H1 (cell line): ENCODE measurements around the gene C12orf75. TPM values are rescaled to one million over a fixed set of nuclear protein-coding genes. Genes with fewer than 3 reads are reported as not detected.

Experiments
- CTCF ChIA-PET: fragments of 300-600 bp; sonication (Branson Sonifier 250); formaldehyde crosslinking; loops from one replicate; lab custom pipeline; 2021; ENCODE audit not compliant: partially characterized antibody; lab: Charles Lee
- POLR2A ChIA-PET: fragments of 300-600 bp; sonication (Branson Sonifier 250); formaldehyde crosslinking; loops from one replicate; lab custom pipeline; 2021; ENCODE audit warnings: inconsistent platforms; ENCODE audit not compliant: partially characterized antibody; lab: Charles Lee
- DNase-seq, 2 experiments: peaks; one replicate each; pipeline versions ENCODE4 v3.0.0 to v3.0.0-alpha.2; 2010 to 2022; ENCODE audit warnings: low spot score in 2 of 2, low read depth in 1 of 2, mixed read lengths in 1 of 2
- FAIRE-seq: peaks from 2 replicates; lab custom pipeline; 2011; peaks lifted over from hg19 to GRCh38; lab: Jason Lieb, UNC
- H2AFZ ChIP-seq: 2 replicates; pipeline ENCODE4 v1.8.1; 2012; ENCODE audit warnings: low read length, inconsistent platforms
- H2AK5ac ChIP-seq: 2 replicates; pipeline ENCODE4 v1.6.1; 2013; ENCODE audit warnings: low read depth, low read length
- H2BK120ac ChIP-seq: replicated peaks from 2 replicates; pipeline ENCODE3; 2013; ENCODE audit warnings: low read depth, low read length, inconsistent platforms
- H2BK12ac ChIP-seq: 2 replicates; pipeline ENCODE4 v1.6.1; 2013; ENCODE audit warnings: low read depth, low read length
- H2BK15ac ChIP-seq: 2 replicates; pipeline ENCODE4 v1.6.1; 2013; ENCODE audit warnings: low read length
- H2BK20ac ChIP-seq: 2 replicates; pipeline ENCODE4 v1.6.1; 2013; ENCODE audit warnings: low read length
- H2BK5ac ChIP-seq: 2 replicates; pipeline ENCODE4 v1.6.1; 2013; ENCODE audit warnings: low read depth, low read length
- H3K14ac ChIP-seq: 2 replicates; pipeline ENCODE4 v1.6.1; 2013; ENCODE audit warnings: inconsistent platforms; ENCODE audit not compliant: insufficient read length
- H3K18ac ChIP-seq: 2 replicates; pipeline ENCODE4 v1.6.1; 2013; ENCODE audit warnings: low read length; ENCODE audit errors: extremely low read depth
- H3K23ac ChIP-seq: 2 replicates; pipeline ENCODE4 v1.6.1; 2013; ENCODE audit warnings: inconsistent platforms; ENCODE audit not compliant: insufficient read length
- H3K23me2 ChIP-seq: 2 replicates; pipeline ENCODE4 v1.6.1; 2013; ENCODE audit warnings: low read depth, low read length
- H3K27ac ChIP-seq: 2 replicates; pipeline ENCODE4 v1.6.1; 2011; ENCODE audit warnings: low read depth, low read length, inconsistent platforms
- H3K27me3 ChIP-seq, 4 experiments: replicated peaks in 1 of 4; 1 replicate in 1 of 4; 2 replicates in 3 of 4; pipeline versions ENCODE4 v1.6.1 to v1.8.1; 2011 to 2013; ENCODE audit warnings: low read length in 3 of 4, mild to moderate bottlenecking in 3 of 4, inconsistent platforms in 2 of 4, mixed read lengths in 2 of 4, moderate library complexity in 1 of 4; ENCODE audit not compliant: control insufficient read depth in 3 of 4, insufficient read depth in 3 of 4; ENCODE audit errors: extremely low read depth in 1 of 4
- H3K36me3 ChIP-seq, 4 experiments: 2 replicates each; pipeline versions ENCODE4 v1.6.1 to v1.8.1; 2011 to 2013; ENCODE audit warnings: mild to moderate bottlenecking in 4 of 4, low read length in 3 of 4, moderate library complexity in 2 of 4, control low read depth in 1 of 4, inconsistent platforms in 1 of 4; ENCODE audit not compliant: insufficient read depth in 4 of 4, control insufficient read depth in 2 of 4
- H3K4ac ChIP-seq: replicated peaks from 2 replicates; pipeline ENCODE3; 2013; ENCODE audit warnings: low read length, low read depth, mixed read lengths, inconsistent platforms; ENCODE audit not compliant: insufficient read length
- H3K4me1 ChIP-seq, 4 experiments: replicated peaks in 1 of 4; 1 replicate in 1 of 4; 2 replicates in 3 of 4; pipeline versions ENCODE4 v1.6.1 to v1.8.1; 2011 to 2013; ENCODE audit warnings: low read length in 3 of 4, inconsistent platforms in 2 of 4, mixed read lengths in 1 of 4; ENCODE audit not compliant: insufficient read depth in 4 of 4, control insufficient read depth in 3 of 4
- H3K4me2 ChIP-seq, 2 experiments: 2 replicates each; pipeline versions ENCODE4 v1.6.1 to v1.8.1; 2011 to 2013; ENCODE audit warnings: low read depth in 2 of 2, low read length in 2 of 2, control low read depth in 1 of 2, inconsistent platforms in 1 of 2, mild to moderate bottlenecking in 1 of 2; ENCODE audit not compliant: insufficient read depth in 1 of 2
- H3K4me3 ChIP-seq, 4 experiments: fragments of 200-600, 300-600 bp in 1 of 4; sonication (generic), shearing (Covaris generic), sonication (Bioruptor Twin) in 1 of 4; 2 replicates each; pipeline versions ENCODE4 v1.5.1 to v1.8.1; 2011 to 2016; ENCODE audit warnings: low read length in 4 of 4, low read depth in 3 of 4, control low read depth in 2 of 4, inconsistent platforms in 2 of 4, mild to moderate bottlenecking in 2 of 4, mixed read lengths in 1 of 4, moderate library complexity in 1 of 4; ENCODE audit not compliant: insufficient read depth in 2 of 4; ENCODE audit errors: extremely low read depth in 1 of 4
- H3K56ac ChIP-seq: replicated peaks from 2 replicates; pipeline ENCODE3; 2013; ENCODE audit warnings: low read depth, mild to moderate bottlenecking, mixed read lengths, low read length, inconsistent platforms; ENCODE audit not compliant: insufficient read length
- H3K79me1 ChIP-seq: 2 replicates; pipeline ENCODE4 v1.6.1; 2013; ENCODE audit warnings: low read depth, low read length, control low read depth
- H3K79me2 ChIP-seq, 2 experiments: 2 replicates each; pipeline versions ENCODE4 v1.6.1 to v1.8.1; 2012 to 2013; ENCODE audit warnings: low read length in 2 of 2, mild to moderate bottlenecking in 2 of 2, inconsistent platforms in 1 of 2; ENCODE audit not compliant: insufficient read depth in 2 of 2, control insufficient read depth in 1 of 2
- H3K9ac ChIP-seq, 4 experiments: replicated peaks in 1 of 4; 1 replicate in 1 of 4; 2 replicates in 3 of 4; pipeline versions ENCODE4 v1.6.1 to v1.8.1; 2011 to 2013; ENCODE audit warnings: low read depth in 3 of 4, low read length in 3 of 4, control low read depth in 2 of 4, mild to moderate bottlenecking in 2 of 4, moderate library complexity in 2 of 4, inconsistent platforms in 1 of 4; ENCODE audit errors: extremely low read depth in 1 of 4
- H3K9me3 ChIP-seq, 2 experiments: 2 replicates each; pipeline versions ENCODE4 v1.6.1 to v1.8.1; 2012 to 2013; ENCODE audit warnings: mild to moderate bottlenecking in 2 of 2, moderate library complexity in 2 of 2, control low read depth in 1 of 2, inconsistent platforms in 1 of 2, low read depth in 1 of 2, low read length in 1 of 2, mixed read lengths in 1 of 2; ENCODE audit not compliant: insufficient read depth in 2 of 2
- H4K20me1 ChIP-seq, 2 experiments: replicated peaks in 1 of 2; 2 replicates each; pipeline versions ENCODE3 to v1.8.1; 2011 to 2013; ENCODE audit warnings: inconsistent platforms in 2 of 2, low read length in 2 of 2, mild to moderate bottlenecking in 1 of 2; ENCODE audit not compliant: insufficient read depth in 2 of 2, control insufficient read depth in 1 of 2
- H4K5ac ChIP-seq: 2 replicates; pipeline ENCODE4 v1.6.1; 2013; ENCODE audit warnings: low read length, low read depth, mixed read lengths, inconsistent platforms; ENCODE audit not compliant: insufficient read length
- H4K8ac ChIP-seq: 2 replicates; pipeline ENCODE4 v1.8.0; 2013; ENCODE audit warnings: mild to moderate bottlenecking, moderate library complexity, low read length, inconsistent platforms; ENCODE audit not compliant: insufficient read depth; ENCODE audit errors: extremely low read depth
- H4K91ac ChIP-seq: replicated peaks from 2 replicates; pipeline ENCODE3; 2013; ENCODE audit warnings: low read length, mixed read lengths, inconsistent platforms; ENCODE audit not compliant: insufficient read length
- MAFK ChIP-seq: IDR thresholded peaks from 2 replicates; pipeline ENCODE4 v1.6.1; 2012; ENCODE audit warnings: low read depth, mild to moderate bottlenecking, improper control_type of control experiment, low read length
- SIN3A ChIP-seq, 2 experiments: IDR thresholded peaks in 1 of 2; conservative IDR thresholded peaks in 1 of 2; 2 replicates each; pipeline ENCODE4 v1.6.1; 2011 to 2012; ENCODE audit warnings: low read length in 2 of 2, improper control_type of control experiment in 1 of 2, low read depth in 1 of 2, mild to moderate bottlenecking in 1 of 2
- WGBS, 2 experiments: shearing (Covaris generic) in 1 of 2; methylation state at CpG; one replicate each; pipeline versions ENCODE4 v1.1.6 to v1.1.7; 2013 to 2015; ENCODE audit warnings: low lambda C conversion rate in 2 of 2, mixed read lengths in 2 of 2, inconsistent platforms in 1 of 2, low coverage in 1 of 2, missing lambda C conversion rate in 1 of 2; ENCODE audit not compliant: insufficient replicate concordance in 2 of 2, insufficient coverage in 1 of 2, insufficient read length in 1 of 2; ENCODE audit errors: extremely low coverage in 1 of 2, missing lambda C conversion rate in 1 of 2; 5-methylcytosine and 5-hydroxymethylcytosine counted together
- polyA plus RNA-seq, 7 experiments: library from polyadenylated mRNA; depleted of rRNA in 3 of 7; stranded (reverse) in 5 of 7; unstranded in 2 of 7; fragments of >200 nt in 5 of 7; fragments of 200-250 nt in 2 of 7; gene quantifications; 1 replicate in 5 of 7; 2 replicates in 1 of 7; 4 replicates in 1 of 7; pipeline versions ENCODE4 v1.2.1 to v1.2.3, GENCODE V29; 2011 to 2013; ENCODE audit warnings: missing spikeins in 2 of 7, mixed read lengths in 2 of 7
- total RNA-seq: library from RNA; stranded (reverse); fragmentation: NEBNext Ultra II Directional; extraction: Animal tissue kit (Norgen Biotek cat#: 25700); gene quantifications from 2 replicates; pipeline ENCODE4 v1.2.1, GENCODE V29; 2021

C12orf75 gene
- total and polyA plus RNA-seq, 2 of the 8 experiments (the other 6 are each of a cell fraction or from before 2014, with no cell fraction given): 26.4 to 41.2 TPM

DNA sequence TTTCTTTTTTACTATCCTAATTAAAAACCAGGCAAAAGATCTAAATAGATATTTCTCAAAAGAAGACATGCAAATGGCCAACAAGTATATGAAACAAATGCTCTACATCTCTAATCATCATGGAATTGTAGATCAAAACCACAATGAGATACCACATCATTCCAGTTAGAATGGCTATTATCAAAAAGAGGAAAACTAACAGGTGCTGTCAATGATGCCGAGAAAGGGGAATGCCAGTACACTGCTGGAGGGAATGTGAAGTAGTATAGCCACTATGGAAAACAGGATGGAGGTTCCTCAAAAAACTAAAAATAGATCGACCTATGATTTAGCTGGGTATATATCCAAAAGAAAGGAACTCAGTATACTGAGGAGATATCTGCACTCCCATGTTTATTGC, 39.0 kb upstream of the C12orf75 start:
- Histone ChIP-seq H3K23ac (no peak overlapping the region), H2AFZ (no peak overlapping the region), H3K79me2 (no peaks in the 10 kb centered on the region), H2AK5ac (no peak overlapping the region), H3K79me1 (no peaks in the 10 kb centered on the region), H3K23me2 (no peaks in the 10 kb centered on the region), H3K4ac (no peak overlapping the region), H3K18ac (no peak overlapping the region), H3K27ac (no peak overlapping the region), H2BK20ac (no peak overlapping the region), H4K20me1 (no peaks in the 10 kb centered on the region), H3K56ac (no peak overlapping the region), H3K36me3 (no peaks in the 10 kb centered on the region), H3K4me3 (no peak overlapping the region), H3K14ac (no peak overlapping the region), H3K9ac (no peak overlapping the region), H2BK5ac (no peak overlapping the region), H4K8ac (no peak overlapping the region), H2BK12ac (no peak overlapping the region), H3K4me2 (no peak overlapping the region), H4K5ac (no peak overlapping the region), H3K27me3 (no peaks in the 10 kb centered on the region), H2BK120ac (no peak overlapping the region), H2BK15ac (no peak overlapping the region), H3K4me1 (peaks cover 0 to 9% (median 4%) of the 10 kb centered on the region in 4 experiments; a peak in 3 of 7 replicates), H4K91ac (no peak overlapping the region), H3K9me3 (no peaks in the 10 kb centered on the region)
- ChIA-PET POLR2A (no interaction called here), CTCF (no interaction called here)
- FAIRE-seq: no peak
- no peak for DNase-seq
- WGBS, 2 experiments: 83% methylated on average over 2 of the region's 2 CpGs; no CpG with 5 or more reads in 1 of the 2 experiments
- TF ChIP-seq MAFK (no peak), SIN3A (conservative IDR thresholded peaks at IDR 0.05 in 1 of 2, IDR thresholded peaks at IDR 0.05 in 1 of 2; ENCODE audit: low read depth in 1 of 2, low read length in 2 of 2) (no peak)
